ENCODE data around the gene DYNLL2.

- TF ChIP-seq POLR2A (IDR thresholded peaks at IDR 0.05; ENCODE audit: low read length) (no peak), GATA1 (IDR thresholded peaks at IDR 0.05; ENCODE audit: low read depth, low read length) (no peak)
Observed at GRCh38 chr17:58082341-58082869, 814 bp upstream of the DYNLL2 start.

All from erythroblast (primary cell).